NT2/D1 (cell line): Measurements from ENCODE around the gene FBXL16.

Experiments
- DNase-seq: peaks from one replicate; pipeline ENCODE4 v3.0.0-alpha.2; 2011; ENCODE audit warnings: low read depth, low spot score
- H3K27me3 ChIP-seq: 2 replicates; pipeline ENCODE4 v1.6.0; 2011; ENCODE audit warnings: mild to moderate bottlenecking; ENCODE audit not compliant: insufficient read length, insufficient read depth
- H3K36me3 ChIP-seq: 2 replicates; pipeline ENCODE4 v1.6.1; 2011; ENCODE audit warnings: mild to moderate bottlenecking, low read length, mixed read lengths; ENCODE audit not compliant: insufficient read depth, insufficient read length
- H3K4me1 ChIP-seq: 2 replicates; pipeline ENCODE4 v1.5.1; 2011; ENCODE audit not compliant: insufficient read depth, insufficient read length
- H3K4me3 ChIP-seq: 2 replicates; pipeline ENCODE4 v1.5.1; 2011; ENCODE audit warnings: low read depth; ENCODE audit not compliant: insufficient read length
- H3K9ac ChIP-seq: 2 replicates; pipeline ENCODE4 v1.6.0; 2011; ENCODE audit warnings: low read depth; ENCODE audit not compliant: insufficient read length
- H3K9me3 ChIP-seq: 2 replicates; pipeline ENCODE4 v1.5.1; 2011; ENCODE audit warnings: mild to moderate bottlenecking, low read length; ENCODE audit not compliant: insufficient read depth
- SUZ12 ChIP-seq: IDR thresholded peaks from 2 replicates; pipeline ENCODE4 v1.6.1; 2011; ENCODE audit not compliant: insufficient read length, insufficient read depth; ENCODE audit errors: extremely low read depth
- YY1 ChIP-seq: IDR thresholded peaks from 2 replicates; pipeline ENCODE4 v1.6.1; 2011; ENCODE audit not compliant: insufficient read length, insufficient read depth
- ZNF274 ChIP-seq: IDR thresholded peaks from 2 replicates; pipeline ENCODE4 v1.6.1; 2011; ENCODE audit warnings: mild to moderate bottlenecking, low read depth, low read length

FBXL16 gene

GRCh38 chr16:662597-662996 is 43.0 kb downstream of the FBXL16 start:
- TF ChIP-seq YY1 (no peak), SUZ12 (no peak), ZNF274 (no peak)
- H3K27me3 ChIP-seq: no peaks in the 10 kb centered on the region
- no peaks in the 10 kb centered on the region for H3K9me3 ChIP-seq
- no peak overlapping the region for H3K4me3 ChIP-seq
- H3K4me1 ChIP-seq: peaks cover 23% of the 10 kb centered on the region
- no peak overlapping the region for H3K9ac ChIP-seq
- peaks cover 79% of the 10 kb centered on the region for H3K36me3 ChIP-seq
- DNase-seq: no peak

- H3K4me3 ChIP-seq: no peak overlapping the region
- no peaks in the 10 kb centered on the region for H3K27me3 ChIP-seq
- peaks cover 19% of the 10 kb centered on the region for H3K4me1 ChIP-seq
- peaks cover 81% of the 10 kb centered on the region for H3K36me3 ChIP-seq
- TF ChIP-seq SUZ12: no peak
- TF ChIP-seq ZNF274: no peak
- no peak for TF ChIP-seq YY1
- H3K9me3 ChIP-seq: no peaks in the 10 kb centered on the region
- DNase-seq: no peak
- no peak overlapping the region for H3K9ac ChIP-seq
These were observed 43.5 kb downstream of the FBXL16 start for GRCh38 chr16:662095-662494.

DNA sequence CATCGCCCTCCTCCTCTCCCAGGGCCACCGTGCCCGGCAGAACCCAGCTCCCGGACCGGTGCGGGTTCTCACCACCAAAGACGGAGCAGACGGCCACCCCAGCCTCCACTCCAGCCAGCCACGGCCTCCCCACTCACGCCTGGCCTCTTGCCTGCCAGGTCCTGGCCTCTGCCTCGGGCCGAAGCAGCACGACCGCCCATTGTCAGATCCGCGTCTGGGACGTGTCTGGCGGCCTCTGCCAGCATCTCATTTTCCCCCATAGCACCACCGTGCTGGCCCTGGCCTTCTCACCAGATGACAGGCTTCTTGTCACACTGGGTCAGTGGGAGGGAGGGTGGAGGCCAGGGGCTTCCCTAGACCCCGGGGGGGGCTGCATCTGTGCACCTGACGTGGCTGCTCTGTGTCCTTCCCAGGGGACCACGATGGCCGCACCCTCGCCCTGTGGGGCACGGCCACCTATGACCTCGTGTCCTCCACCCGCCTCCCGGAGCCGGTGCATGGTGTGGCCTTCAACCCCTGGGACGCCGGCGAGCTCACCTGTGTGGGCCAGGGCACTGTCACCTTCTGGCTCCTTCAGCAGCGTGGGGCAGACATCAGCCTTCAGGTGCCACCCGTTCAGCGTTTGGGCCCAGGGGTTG is 44.3 kb downstream of the FBXL16 start:
- Histone ChIP-seq H3K36me3 (peaks cover 81% of the 10 kb centered on the region), H3K27me3 (no peaks in the 10 kb centered on the region), H3K4me1 (peaks cover 19% of the 10 kb centered on the region), H3K4me3 (no peak overlapping the region), H3K9ac (peak overlapping the region; percentile 74), H3K9me3 (no peaks in the 10 kb centered on the region)
- TF ChIP-seq SUZ12: no peak
- no peak for TF ChIP-seq ZNF274
- no peak for TF ChIP-seq YY1
- no peak for DNase-seq

GRCh38 chr16:660459-661183 is 45.0 kb downstream of the FBXL16 start:
- DNase-seq: peak; percentile 66
- peak overlapping the region; percentile 74 for H3K9ac ChIP-seq
- no peak for TF ChIP-seq SUZ12
- TF ChIP-seq YY1: no peak
- TF ChIP-seq ZNF274: no peak
- no peak overlapping the region for H3K4me3 ChIP-seq
- no peaks in the 10 kb centered on the region for H3K9me3 ChIP-seq
- peaks cover 16% of the 10 kb centered on the region for H3K4me1 ChIP-seq
- peaks cover 82% of the 10 kb centered on the region for H3K36me3 ChIP-seq
- no peaks in the 10 kb centered on the region for H3K27me3 ChIP-seq

DNA sequence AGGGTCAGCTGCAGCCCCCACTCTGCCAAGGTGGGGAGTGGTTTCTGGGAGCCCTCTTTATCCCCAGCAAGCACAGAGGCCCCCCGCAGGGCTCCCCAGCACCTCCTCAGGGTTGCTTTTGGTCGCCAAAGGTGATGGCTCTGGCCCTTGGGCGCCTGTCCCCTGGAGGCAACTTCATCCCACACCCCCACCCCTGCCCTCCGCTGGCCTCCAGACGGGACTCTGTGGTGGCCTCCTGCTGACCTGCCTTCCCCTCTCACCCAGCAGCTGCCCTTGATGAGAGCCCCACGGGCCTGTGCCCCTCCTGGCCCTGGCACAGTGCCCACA is 45.5 kb downstream of the FBXL16 start:
- H3K36me3 ChIP-seq: peaks cover 87% of the 10 kb centered on the region
- TF ChIP-seq ZNF274 (no peak), YY1 (no peak), SUZ12 (no peak)
- no peaks in the 10 kb centered on the region for H3K9me3 ChIP-seq
- peaks cover 16% of the 10 kb centered on the region for H3K4me1 ChIP-seq
- H3K27me3 ChIP-seq: no peaks in the 10 kb centered on the region
- H3K4me3 ChIP-seq: no peak overlapping the region
- H3K9ac ChIP-seq: no peak overlapping the region
- no peak for DNase-seq

GRCh38 chr16:659618-660017 is 46.0 kb downstream of the FBXL16 start:
- Histone ChIP-seq H3K4me3 (no peak overlapping the region), H3K9me3 (no peaks in the 10 kb centered on the region), H3K9ac (no peak overlapping the region), H3K27me3 (no peaks in the 10 kb centered on the region), H3K4me1 (peaks cover 16% of the 10 kb centered on the region), H3K36me3 (peaks cover 90% of the 10 kb centered on the region)
- DNase-seq: no peak
- no peak for TF ChIP-seq SUZ12

DNA sequence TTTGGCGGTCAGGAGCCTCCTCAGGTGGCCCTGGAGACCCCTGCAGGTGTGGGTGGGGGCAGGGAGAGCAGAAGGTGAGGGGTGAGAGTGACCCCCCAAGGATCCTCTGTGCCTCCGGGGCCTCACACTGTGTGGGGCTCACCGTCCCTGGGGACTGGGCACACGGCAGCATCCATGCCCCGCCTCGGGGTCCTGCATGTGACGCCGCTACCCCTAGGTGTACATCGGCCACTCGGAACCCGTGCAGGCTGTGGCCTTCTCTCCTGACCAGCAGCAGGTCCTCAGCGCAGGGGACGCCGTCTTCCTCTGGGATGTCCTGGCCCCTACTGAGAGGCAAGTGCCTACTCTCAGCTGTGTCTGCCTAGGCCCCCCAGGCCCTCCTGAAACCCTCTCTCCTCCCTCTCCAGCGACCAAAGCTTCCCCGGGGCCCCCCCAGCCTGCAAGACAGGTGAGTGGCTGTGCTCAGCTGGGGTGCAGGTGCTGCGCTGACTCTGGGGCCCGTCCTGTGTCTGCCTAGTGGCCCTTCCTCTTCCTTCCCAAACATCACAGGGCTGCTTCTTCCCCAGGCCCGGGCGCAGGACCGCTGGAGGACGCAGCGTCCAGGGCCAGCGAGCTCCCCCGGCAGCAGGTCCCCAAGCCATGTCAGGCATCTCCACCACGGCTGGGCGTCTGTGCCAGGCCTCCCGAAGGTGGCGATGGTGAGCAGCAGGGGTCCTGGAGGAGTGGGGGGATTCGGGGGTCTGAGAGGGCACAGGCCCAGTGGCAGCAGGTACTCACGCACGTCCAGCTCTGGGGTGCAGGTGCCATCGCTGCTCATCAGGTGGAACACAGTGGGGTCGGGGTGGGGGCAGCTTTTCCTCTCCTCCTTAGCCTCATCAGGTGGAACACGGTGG is 46.7 kb downstream of the FBXL16 start:
- DNase-seq: no peak
- H3K36me3 ChIP-seq: peaks cover 88% of the 10 kb centered on the region
- peaks cover 16% of the 10 kb centered on the region for H3K4me1 ChIP-seq
- H3K9me3 ChIP-seq: no peaks in the 10 kb centered on the region
- TF ChIP-seq YY1 (no peak), SUZ12 (no peak)
- peak overlapping the region; percentile 17 for H3K9ac ChIP-seq
- no peak overlapping the region for H3K4me3 ChIP-seq
- no peaks in the 10 kb centered on the region for H3K27me3 ChIP-seq
